GM21423 (cell line): Measurements from ENCODE around the gene AHNAK2.

Source experiments
- ATAC-seq: cut with Tn5 transposase; IDR thresholded peaks from one replicate; pipeline ENCODE4 v1.9.1; 2021; ENCODE audit warnings: mild to moderate bottlenecking, moderate library complexity; ENCODE audit not compliant: unreplicated experiment

The AHNAK2 gene

GRCh38 chr14:104973385-104974145 is 4.6 kb downstream of the AHNAK2 start:
- no peak for ATAC-seq

- no peak for ATAC-seq
Observed at GRCh38 chr14:104973135-104973384, 5.1 kb downstream of the AHNAK2 start.

DNA sequence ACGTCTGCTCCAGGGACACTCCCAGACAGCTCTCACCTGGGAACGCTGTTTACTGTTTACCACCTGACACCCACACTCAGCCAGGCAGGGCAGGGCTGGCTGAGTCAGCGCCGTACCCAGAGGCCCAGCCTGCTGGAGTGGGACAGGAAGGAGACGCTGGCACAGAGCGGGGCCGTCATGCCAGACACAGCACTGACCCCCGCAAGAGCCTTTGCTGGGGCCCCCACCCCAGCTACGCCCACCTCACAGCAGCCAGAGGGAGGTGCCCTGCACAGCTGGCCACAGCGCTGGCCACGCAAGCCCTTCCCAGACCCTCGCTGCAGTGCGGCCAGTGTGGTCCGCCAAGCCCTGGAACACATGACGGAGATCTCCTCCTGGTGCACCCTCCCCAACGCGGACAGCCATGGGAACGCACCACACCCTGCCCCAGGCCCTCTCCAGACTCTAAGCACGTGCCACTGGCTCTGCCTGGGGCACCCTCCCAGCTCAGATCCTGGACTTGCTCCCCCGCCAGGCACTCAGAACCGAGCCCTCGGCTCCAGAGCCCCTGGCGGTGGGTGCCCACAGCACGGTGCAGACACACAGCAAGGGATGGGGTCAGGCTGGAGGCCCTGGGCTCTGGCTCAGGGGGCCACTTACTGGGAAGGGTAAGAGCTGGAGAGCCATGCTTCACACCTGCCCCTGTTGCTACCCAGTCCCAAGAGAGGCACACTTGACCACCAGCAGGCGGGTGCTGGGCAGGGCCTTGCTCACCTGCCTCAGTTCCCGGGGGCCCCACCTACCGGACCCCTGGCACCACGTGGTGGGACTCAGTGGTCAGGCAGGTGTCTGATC is 5.7 kb downstream of the AHNAK2 start:
- ATAC-seq: no peak

DNA sequence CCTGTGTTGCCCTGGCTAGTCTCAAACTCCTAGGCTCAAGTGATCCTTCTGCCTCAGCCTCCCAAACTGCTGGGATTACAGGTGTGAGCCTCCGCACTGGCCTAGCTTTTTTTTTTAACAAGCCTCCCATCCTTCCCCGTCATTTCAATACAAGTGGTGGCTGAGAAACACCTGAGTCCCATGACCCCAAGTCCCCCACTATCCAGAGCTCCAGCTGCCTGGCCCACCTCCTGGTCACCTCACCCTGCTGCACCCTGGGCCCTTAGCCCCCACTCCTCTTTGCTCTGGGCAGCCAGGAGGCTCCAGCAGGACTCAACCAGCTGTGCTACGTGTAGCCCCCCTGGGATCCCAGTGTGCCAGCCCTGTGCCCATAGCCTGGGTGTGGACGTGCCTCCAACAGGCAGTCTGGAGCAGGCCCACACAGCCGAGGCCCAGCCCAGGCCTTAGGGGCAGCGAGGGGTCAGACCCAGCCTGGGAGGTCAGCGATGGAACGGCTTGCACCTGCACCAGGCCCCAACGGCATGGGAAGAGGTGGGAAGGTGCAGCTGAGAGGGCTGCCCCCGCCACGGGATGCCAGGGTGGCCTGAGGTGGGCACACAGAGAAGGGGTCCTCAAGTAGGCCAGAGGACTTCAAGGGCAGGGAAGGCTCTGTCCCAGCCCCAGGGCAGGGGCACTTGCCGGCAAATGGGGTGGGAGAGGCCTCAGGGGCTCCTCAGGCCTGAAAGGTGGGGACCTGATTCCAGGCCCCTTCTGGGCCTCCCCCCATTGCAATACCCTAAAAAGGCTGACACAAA is 6.5 kb downstream of the AHNAK2 start:
- no peak for ATAC-seq

- no peak for ATAC-seq
Observed at GRCh38 chr14:104970231-104971068, 7.7 kb downstream of the AHNAK2 start.

DNA sequence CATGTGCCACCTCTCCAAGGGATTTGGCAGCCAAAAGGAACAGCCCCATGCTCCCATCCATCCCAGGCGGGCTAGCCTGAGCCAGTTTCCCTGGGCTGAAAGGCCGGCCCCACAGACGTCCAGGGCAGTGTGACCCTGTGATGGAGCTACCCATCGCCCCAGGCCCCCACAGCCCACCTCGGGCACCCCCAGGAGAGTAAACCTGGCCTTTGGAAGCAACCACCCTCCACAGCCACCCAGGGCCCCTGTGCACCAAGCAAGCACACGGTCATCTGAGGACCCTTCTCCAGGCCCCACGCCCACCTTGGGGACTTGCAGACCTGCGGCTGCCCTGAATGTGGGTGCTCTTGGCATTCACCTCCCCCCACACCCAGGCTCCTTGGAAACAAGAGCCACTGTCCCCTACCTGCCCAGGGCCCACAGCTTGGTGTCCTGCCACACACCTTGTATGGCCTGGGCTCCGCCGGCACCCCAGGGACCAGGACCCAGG is 8.4 kb downstream of the AHNAK2 start:
- ATAC-seq: no peak

DNA sequence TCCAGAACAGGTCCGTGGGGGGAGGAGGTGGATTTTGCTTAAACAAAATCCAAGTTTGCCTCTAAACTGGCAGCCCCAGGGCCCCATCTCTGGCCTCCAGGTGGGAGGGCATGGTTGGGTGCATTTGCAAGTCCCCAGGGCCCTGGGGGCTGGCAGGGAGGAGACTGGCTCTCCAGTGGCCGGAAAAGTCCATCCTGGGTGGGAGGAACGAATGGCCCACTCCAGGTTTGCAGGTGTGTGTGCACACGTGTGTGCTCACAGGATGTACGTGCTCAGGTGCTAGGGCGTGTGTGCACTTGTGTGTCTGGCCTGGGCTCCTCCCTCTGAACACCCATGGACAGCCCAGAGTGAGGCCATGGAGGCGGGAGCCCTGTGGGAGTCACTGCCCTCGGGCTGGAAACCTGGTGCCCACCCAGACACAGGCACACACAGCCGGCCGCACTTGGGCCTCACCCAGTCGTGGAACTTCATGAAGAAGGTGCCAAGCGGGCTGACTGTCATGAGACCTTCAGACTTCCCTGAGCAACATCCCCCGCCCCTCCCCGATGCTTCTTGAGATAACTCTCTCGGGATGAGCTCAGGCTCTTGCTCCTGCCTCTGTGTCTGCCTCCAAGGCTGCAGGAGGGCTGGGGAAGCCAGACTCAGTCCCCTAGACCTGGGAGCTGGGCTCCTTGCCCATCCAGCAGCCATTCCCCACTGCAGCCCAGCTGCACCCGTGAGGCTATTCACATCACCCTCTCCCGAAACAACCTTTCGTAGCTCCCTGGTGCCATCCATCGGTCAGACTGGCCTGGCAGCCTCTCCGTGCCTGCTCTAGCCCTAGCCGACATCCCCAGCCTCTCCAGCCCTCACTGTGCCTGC is 9.4 kb downstream of the AHNAK2 start:
- ATAC-seq: no peak

GRCh38 chr14:104968153-104968527 is 10.0 kb downstream of the AHNAK2 start:
- ATAC-seq: no peak

DNA sequence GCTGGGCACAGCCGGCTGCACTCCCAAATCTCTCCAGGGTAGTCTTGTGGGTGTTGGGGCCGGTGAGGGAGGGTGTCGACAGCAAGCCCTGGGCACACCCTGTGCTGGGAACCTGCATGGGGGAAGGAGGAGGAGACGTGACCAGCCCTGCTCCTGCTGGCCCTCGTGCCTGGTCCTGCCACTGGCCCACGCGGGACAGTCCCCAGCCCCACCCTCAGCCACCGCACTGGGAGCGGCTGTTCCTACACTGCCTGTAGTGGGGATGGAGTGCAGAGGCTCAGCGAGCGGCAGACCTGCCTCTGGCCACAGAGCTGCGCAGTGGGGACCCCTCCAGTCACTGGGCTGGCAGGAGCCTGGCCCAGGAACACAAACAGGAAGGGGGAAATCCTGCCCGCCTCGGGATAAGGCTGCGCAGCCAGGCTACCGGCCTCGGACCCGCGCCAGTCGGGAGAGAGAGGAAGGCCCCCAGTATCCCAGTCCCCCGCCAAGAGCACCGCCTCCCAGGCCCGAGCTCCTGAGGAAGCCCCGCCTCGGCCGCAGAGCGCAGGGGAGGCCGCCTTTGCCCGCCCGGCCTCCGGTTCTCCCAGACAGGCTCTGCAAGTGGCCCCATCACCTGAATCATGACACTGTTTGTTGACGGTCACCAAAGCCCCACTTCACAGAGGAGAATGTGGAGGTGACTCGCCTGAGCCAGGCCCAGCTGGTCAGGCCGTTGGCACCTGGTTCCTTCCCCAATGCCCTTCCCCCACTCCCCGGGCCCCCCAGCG is 10.6 kb downstream of the AHNAK2 start:
- ATAC-seq: no peak

DNA sequence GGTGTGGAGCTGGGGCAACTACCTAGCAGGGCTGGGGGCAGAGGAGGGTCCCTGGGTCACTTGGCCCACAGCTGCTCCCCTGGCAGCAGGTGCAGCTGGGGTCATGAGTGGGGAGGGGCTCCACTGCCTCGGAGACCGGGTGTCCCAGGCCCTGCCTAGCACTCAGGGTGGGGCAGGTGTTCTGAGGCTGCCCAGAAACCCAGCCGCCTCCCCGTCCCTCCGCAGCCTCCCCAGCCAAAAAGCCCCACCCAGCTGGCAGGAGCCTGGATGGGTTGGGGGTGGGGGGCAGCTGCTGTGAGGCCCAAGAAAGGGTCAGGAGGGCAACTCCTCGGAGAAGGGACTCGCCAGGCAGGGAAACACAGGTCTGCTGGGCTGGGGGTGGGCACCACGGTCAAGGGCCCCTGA is 11.2 kb downstream of the AHNAK2 start:
- ATAC-seq: no peak

GRCh38 chr14:104966261-104966865 is 11.8 kb downstream of the AHNAK2 start:
- no peak for ATAC-seq

GRCh38 chr14:104965561-104966231 is 12.5 kb downstream of the AHNAK2 start:
- no peak for ATAC-seq

DNA sequence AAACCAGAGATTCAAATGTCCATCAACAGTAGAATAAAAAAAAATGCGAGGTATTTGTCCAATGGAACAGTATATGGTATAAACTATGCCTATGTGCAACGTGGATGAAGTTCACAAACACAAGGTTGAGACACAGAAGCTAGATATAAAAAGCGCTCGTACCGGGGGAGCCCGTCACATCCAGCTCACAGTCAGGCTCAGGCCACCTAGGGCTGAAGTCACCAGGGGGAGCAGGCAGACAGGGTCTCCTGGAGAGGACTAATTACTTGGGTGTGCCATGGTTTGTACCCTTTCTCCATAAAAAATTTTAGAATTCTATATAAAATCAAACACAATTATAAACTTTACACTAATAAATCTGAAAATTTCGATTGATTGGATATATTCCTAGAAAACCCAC is 13.6 kb downstream of the AHNAK2 start:
- ATAC-seq: no peak

- no peak for ATAC-seq
Observed at GRCh38 chr14:104957146-104958113, 20.7 kb downstream of the AHNAK2 start.

DNA sequence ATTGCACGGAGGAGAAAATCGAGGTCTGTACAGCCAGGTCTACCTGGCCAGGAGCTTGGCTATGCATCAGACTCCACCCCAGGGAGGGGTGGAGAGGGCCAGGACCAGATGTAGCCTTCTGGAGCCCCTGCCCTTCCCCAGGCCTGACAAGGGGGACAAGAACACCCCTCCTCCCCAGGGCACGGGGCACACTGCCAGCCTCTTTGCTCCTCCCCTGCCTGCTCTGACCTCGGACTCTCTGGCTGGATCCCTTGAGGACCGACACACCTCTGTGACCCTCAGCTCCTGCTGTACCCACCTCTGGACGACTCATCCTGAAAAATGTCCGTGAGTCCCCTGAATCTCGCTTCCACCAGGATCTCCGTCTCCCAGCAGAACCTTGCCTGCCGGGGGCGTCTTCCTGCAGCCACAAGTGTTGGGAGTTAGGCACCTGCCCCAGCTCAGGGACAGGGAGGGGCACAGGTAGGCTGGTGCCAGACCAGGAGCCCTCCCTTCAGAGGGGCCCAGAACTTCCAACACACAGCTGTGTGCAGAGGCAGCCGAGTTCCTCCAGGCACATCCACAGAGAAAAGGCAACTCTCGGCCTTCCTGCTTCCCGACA is 21.8 kb downstream of the AHNAK2 start:
- no peak for ATAC-seq

DNA sequence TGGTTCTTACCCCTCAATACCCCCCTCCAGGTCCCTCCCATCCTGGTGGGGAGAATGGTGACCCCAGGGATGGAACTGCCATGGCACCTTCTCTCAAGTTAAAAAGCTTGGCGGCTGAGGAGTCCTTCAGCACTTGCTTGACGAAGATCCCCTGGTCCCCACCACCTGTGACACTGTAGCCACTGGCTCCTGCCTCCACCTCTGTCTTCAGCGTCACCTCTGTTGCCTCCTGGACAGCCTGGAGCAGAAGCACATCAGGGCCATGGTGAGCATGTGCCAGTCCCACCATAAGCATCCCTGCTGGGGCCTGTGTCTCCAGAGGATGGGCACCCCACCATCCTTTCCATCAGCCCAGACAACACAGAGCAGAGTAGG is 22.8 kb downstream of the AHNAK2 start:
- ATAC-seq: no peak
